ENCODE results near the gene TANGO2.

- no peak for TF ChIP-seq POLR2A (IDR thresholded peaks at IDR 0.05)
- TF ChIP-seq, protein P1, sequence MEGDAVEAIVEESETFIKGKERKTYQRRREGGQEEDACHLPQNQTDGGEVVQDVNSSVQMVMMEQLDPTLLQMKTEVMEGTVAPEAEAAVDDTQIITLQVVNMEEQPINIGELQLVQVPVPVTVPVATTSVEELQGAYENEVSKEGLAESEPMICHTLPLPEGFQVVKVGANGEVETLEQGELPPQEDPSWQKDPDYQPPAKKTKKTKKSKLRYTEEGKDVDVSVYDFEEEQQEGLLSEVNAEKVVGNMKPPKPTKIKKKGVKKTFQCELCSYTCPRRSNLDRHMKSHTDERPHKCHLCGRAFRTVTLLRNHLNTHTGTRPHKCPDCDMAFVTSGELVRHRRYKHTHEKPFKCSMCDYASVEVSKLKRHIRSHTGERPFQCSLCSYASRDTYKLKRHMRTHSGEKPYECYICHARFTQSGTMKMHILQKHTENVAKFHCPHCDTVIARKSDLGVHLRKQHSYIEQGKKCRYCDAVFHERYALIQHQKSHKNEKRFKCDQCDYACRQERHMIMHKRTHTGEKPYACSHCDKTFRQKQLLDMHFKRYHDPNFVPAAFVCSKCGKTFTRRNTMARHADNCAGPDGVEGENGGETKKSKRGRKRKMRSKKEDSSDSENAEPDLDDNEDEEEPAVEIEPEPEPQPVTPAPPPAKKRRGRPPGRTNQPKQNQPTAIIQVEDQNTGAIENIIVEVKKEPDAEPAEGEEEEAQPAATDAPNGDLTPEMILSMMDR (IDR thresholded peaks at IDR 0.05) = no peak
- no peak for TF ChIP-seq EP300 (IDR thresholded peaks at IDR 0.05)
These were observed 21.7 kb upstream of the TANGO2 start for GRCh38 chr22:19998991-19999820.
